Activated T-cell treated with anti-CD3 and anti-CD28 coated beads, Interleukin-2, amount 50 U/mL, for 4 hours (primary cell): ENCODE data around the gene TECTA. TPM values are rescaled to one million over a fixed set of nuclear protein-coding genes. Genes with fewer than 3 reads are reported as not detected.

ENCODE experiments used
- ATAC-seq, 2 donors: fragments of 200-7000 bp; cut with Tn5 transposase; one replicate each; pipeline ENCODE4 v1.10.0; 2021
- DNase-seq: peaks from one replicate; pipeline ENCODE4 v3.0.0-alpha.2; 2020
- H3K27me3 Mint-ChIP-seq: one replicate; pipeline ENCODE4 v1.8.0; 2021; ENCODE audit warnings: low read depth, mixed read lengths
- H3K36me3 Mint-ChIP-seq: one replicate; pipeline ENCODE4 v1.8.0; 2022; ENCODE audit warnings: mixed read lengths; ENCODE audit not compliant: insufficient read depth
- H3K4me1 Mint-ChIP-seq: one replicate; pipeline ENCODE4 v1.8.0; 2021; ENCODE audit warnings: low read depth, mixed read lengths
- H3K4me3 Mint-ChIP-seq: one replicate; pipeline ENCODE4 v1.8.0; 2021; ENCODE audit warnings: mild to moderate bottlenecking, moderate library complexity, mixed read lengths
- H3K9me3 Mint-ChIP-seq: one replicate; pipeline ENCODE4 v1.8.0; 2021; ENCODE audit warnings: mixed read lengths
- total RNA-seq, 3 donors: library from RNA; stranded (reverse); gene quantifications; one replicate each; pipeline ENCODE4 v1.2.1, GENCODE V29; 2021

Gene TECTA
- total RNA-seq, 3 donors from 2014 or later = 0.11 to 0.20 (median 0.11) TPM

- DNase-seq = no peak
- Mint-ChIP-seq H3K27me3 (peaks cover 4% of the 10 kb centered on the region), H3K9me3 (no peaks in the 10 kb centered on the region), H3K36me3 (no peaks in the 10 kb centered on the region), H3K4me3 (no peak overlapping the region), H3K4me1 (no peaks in the 10 kb centered on the region)
- ATAC-seq = no peak
These were observed 28.6 kb downstream of the TECTA start for GRCh38 chr11:121129362-121130340.

DNA sequence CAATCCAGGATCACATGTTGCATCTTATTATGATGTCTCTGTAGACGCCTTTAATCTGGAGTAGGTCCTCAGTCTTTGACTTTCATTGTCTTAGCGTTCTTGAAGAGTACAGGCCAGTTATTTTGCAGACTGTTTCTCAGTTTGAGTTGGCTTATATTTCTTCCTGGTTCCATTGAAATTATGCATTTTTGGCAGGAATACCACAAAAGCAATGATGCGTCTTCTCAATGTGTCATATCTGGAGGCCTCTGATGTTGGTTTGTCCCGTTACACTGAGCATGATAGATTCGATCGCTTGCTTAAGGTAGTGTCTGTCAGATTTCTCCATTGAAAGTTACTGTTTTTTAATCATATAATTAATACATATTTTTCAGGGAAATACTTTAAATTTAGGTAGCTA, 30.6 kb downstream of the TECTA start:
- no peak for ATAC-seq
- no peak for DNase-seq
- Mint-ChIP-seq H3K4me3 (no peak overlapping the region), H3K36me3 (no peaks in the 10 kb centered on the region), H3K27me3 (no peaks in the 10 kb centered on the region), H3K4me1 (no peaks in the 10 kb centered on the region), H3K9me3 (no peaks in the 10 kb centered on the region)

DNA sequence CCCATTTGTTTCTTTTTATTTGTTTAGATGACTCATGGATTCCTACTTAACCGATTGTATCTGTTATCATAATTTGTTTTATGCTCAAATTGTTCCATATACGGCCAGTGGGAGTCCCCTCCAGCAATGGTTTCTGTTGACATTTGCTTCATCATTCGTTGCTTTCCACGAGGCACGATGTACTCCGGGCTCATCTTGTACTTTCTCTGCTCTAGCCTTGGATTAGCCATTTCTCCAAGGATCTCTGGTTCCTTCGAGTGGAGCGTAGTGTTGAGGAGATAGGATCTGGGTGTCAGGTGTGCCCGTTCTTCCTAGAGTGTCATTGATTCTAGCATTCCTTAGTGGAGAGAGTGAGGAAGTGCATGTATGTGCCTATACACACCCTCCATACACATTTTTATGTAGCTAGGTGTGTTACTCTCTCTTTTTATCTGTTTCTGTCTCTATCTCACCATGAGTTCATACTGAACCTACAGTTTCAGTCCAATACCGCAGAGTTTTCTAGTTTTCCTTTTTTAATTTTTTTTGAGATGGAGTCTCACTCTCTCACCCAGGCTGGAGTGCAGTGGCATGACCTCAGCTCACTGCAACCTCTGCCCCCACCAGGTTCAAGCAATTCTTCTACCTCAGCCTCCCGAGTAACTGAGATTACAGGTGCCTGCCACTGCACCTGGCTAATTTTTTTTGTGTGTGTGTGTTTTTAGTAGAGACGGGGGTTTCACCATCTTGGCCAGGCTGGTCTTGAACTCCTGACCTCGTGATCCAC, 31.4 kb downstream of the TECTA start:
- Mint-ChIP-seq H3K36me3 (no peaks in the 10 kb centered on the region), H3K9me3 (no peaks in the 10 kb centered on the region), H3K4me1 (no peaks in the 10 kb centered on the region), H3K27me3 (no peaks in the 10 kb centered on the region), H3K4me3 (no peak overlapping the region)
- no peak for ATAC-seq
- no peak for DNase-seq

DNA sequence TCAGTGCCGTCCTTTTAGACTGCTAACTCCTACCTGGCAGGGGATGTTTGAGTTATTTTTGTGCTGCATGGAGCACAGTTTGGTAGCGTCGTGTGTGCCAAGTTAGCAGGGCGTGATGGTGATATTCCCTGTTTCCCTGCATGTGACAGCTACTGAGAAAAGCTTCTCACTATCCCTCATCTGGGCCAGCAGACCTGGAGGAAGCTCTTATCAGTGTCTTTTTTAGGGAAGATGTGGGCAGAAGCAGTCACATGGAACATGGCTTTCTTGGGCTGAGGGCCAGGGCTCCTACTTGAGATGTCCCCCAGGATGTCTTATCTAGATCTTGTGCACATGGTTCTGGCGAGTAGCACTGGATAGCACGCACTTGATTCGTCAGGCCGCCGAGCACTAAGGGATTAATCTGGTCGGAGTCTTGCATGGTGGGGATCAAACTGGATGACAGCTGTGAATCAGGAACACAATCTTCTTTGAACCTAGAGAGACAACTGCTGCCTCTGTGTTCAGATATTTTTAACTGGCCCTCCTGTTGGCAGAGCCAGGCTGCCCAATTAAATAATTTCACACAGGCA, 33.8 kb downstream of the TECTA start:
- Mint-ChIP-seq H3K4me3 (no peak overlapping the region), H3K27me3 (no peaks in the 10 kb centered on the region)

GRCh38 chr11:121137005-121137404, 36.0 kb downstream of the TECTA start:
- Mint-ChIP-seq H3K4me1 (no peaks in the 10 kb centered on the region), H3K9me3 (no peaks in the 10 kb centered on the region), H3K4me3 (no peak overlapping the region), H3K27me3 (no peaks in the 10 kb centered on the region), H3K36me3 (no peaks in the 10 kb centered on the region)
- DNase-seq (no peak), ATAC-seq (no peak)

More for the DNA sequence above, 33.8 kb downstream of the TECTA start:
- ATAC-seq (no peak), DNase-seq (no peak)
- Mint-ChIP-seq H3K9me3 (no peaks in the 10 kb centered on the region), H3K36me3 (no peaks in the 10 kb centered on the region), H3K4me1 (no peaks in the 10 kb centered on the region)

- ATAC-seq (no peak), DNase-seq (no peak)
- no peaks in the 10 kb centered on the region for H3K4me1 Mint-ChIP-seq
- no peaks in the 10 kb centered on the region for H3K27me3 Mint-ChIP-seq
- H3K9me3 Mint-ChIP-seq = no peaks in the 10 kb centered on the region
- no peak overlapping the region for H3K4me3 Mint-ChIP-seq
- no peaks in the 10 kb centered on the region for H3K36me3 Mint-ChIP-seq
These were observed 37.2 kb downstream of the TECTA start for GRCh38 chr11:121138259-121138658.

GRCh38 chr11:121140369-121140768, 39.3 kb downstream of the TECTA start:
- H3K36me3 Mint-ChIP-seq = no peaks in the 10 kb centered on the region
- H3K4me3 Mint-ChIP-seq = no peak overlapping the region
- DNase-seq = no peak
- H3K4me1 Mint-ChIP-seq = no peaks in the 10 kb centered on the region
- no peak for ATAC-seq
- no peaks in the 10 kb centered on the region for H3K9me3 Mint-ChIP-seq
- H3K27me3 Mint-ChIP-seq = no peaks in the 10 kb centered on the region

- H3K36me3 Mint-ChIP-seq = no peaks in the 10 kb centered on the region
- no peaks in the 10 kb centered on the region for H3K4me1 Mint-ChIP-seq
- H3K27me3 Mint-ChIP-seq = no peaks in the 10 kb centered on the region
- ATAC-seq (no peak), DNase-seq (no peak)
- H3K4me3 Mint-ChIP-seq = no peak overlapping the region
- no peaks in the 10 kb centered on the region for H3K9me3 Mint-ChIP-seq
These were observed 40.0 kb downstream of the TECTA start for GRCh38 chr11:121141066-121141465.

DNA sequence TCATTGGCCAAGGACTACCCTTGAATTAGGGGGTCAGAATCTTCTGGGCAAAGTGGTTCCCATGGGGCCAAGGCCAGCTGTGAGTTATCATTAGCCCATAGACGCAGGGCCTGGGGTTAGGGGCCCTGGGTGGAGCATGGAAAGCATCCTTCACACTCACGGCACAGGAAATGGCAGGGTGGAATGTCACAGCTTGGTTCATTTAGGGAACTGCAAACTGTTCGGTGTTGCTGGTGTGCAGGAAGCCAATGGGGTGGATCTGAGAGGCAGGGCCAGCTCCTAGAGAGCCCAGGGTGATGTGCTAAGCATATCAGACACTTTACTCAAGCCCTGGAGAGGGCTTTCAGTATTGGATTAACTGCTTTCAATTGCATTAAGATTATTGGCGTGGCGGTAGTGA, 42.9 kb downstream of the TECTA start:
- H3K9me3 Mint-ChIP-seq = no peaks in the 10 kb centered on the region
- DNase-seq (no peak), ATAC-seq (no peak)
- no peaks in the 10 kb centered on the region for H3K4me1 Mint-ChIP-seq
- H3K27me3 Mint-ChIP-seq = no peaks in the 10 kb centered on the region
- no peak overlapping the region for H3K4me3 Mint-ChIP-seq
- H3K36me3 Mint-ChIP-seq = no peaks in the 10 kb centered on the region

DNA sequence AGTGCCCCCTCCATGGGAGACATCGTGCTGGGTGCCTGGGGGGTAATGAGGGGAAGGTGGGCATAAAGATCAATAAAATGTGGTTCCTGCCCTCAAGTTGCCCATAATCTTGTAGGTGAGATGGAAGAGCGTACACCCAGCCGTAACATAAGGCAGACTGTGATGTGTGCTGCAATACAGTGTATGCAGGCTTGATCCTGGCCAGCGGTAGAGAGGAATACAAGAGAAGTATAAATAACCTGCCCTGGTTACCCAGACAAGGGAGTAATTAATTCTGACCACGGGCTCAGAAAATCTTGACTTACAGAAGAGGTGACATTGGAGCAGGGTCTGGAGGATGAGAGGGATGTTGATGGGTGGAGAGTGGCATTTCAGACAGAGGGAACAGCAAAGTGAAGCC, 43.7 kb downstream of the TECTA start:
- H3K9me3 Mint-ChIP-seq = no peaks in the 10 kb centered on the region

DNA sequence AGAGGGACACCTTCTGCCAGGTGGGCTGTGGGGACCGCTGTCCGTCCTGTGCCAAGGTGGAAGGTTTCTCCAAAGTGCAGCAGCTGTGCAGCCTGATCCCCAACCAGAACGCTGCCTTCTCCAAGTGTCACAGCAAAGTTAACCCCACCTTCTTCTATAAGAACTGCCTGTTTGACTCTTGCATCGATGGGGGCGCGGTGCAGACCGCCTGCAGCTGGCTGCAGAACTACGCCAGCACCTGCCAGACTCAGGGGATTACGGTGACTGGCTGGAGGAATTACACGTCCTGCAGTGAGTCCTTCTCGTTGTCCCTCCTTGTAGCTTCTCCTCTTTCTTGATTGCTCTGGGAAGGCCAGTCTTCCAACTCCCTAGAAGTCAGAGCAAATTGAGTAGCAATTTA, 44.8 kb downstream of the TECTA start:
- no peak overlapping the region for H3K4me3 Mint-ChIP-seq
- ATAC-seq = no peak
- H3K9me3 Mint-ChIP-seq = no peaks in the 10 kb centered on the region
- H3K36me3 Mint-ChIP-seq = no peaks in the 10 kb centered on the region
- no peaks in the 10 kb centered on the region for H3K4me1 Mint-ChIP-seq
- no peak for DNase-seq
- no peaks in the 10 kb centered on the region for H3K27me3 Mint-ChIP-seq

More for the DNA sequence above, 43.7 kb downstream of the TECTA start:
- Mint-ChIP-seq H3K4me1 (no peaks in the 10 kb centered on the region), H3K27me3 (no peaks in the 10 kb centered on the region), H3K4me3 (no peak overlapping the region), H3K36me3 (no peaks in the 10 kb centered on the region)
- ATAC-seq (no peak), DNase-seq (no peak)

DNA sequence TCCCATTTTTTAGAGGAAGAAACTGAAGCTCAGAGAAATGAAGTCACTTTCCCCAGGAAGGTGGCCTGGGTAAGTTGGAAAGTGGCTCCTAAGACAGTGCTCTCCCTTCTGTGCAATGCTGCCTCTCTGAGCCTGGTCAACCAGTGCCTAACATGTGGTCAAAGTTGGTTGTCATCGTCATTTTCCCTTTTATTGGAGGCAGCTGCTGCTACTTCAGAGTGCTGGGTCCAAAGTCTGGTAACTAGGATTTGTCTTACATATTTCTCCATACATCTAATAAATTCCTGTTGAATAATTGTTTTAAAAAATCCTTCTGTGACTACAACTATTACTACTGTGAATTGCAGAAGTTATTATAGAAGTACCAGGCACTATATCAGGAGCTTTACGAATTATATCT, 48.1 kb downstream of the TECTA start:
- ATAC-seq (no peak), DNase-seq (no peak)
- Mint-ChIP-seq H3K4me3 (no peak overlapping the region), H3K36me3 (no peaks in the 10 kb centered on the region), H3K9me3 (no peaks in the 10 kb centered on the region), H3K4me1 (no peaks in the 10 kb centered on the region), H3K27me3 (no peaks in the 10 kb centered on the region)

GRCh38 chr11:121151207-121151688, 50.2 kb downstream of the TECTA start:
- H3K27me3 Mint-ChIP-seq = no peaks in the 10 kb centered on the region
- DNase-seq (no peak), ATAC-seq (no peak)
- no peaks in the 10 kb centered on the region for H3K36me3 Mint-ChIP-seq
- H3K4me1 Mint-ChIP-seq = no peaks in the 10 kb centered on the region
- no peaks in the 10 kb centered on the region for H3K9me3 Mint-ChIP-seq
- H3K4me3 Mint-ChIP-seq = no peak overlapping the region

GRCh38 chr11:121152764-121153163, 51.7 kb downstream of the TECTA start:
- ATAC-seq (no peak), DNase-seq (no peak)
- no peaks in the 10 kb centered on the region for H3K4me1 Mint-ChIP-seq
- no peak overlapping the region for H3K4me3 Mint-ChIP-seq
- H3K27me3 Mint-ChIP-seq = no peaks in the 10 kb centered on the region
- H3K36me3 Mint-ChIP-seq = no peaks in the 10 kb centered on the region
- H3K9me3 Mint-ChIP-seq = no peaks in the 10 kb centered on the region
